Vagina (tissue), 2 donors: ENCODE measurements around the gene BTG1. TPM values are rescaled to one million over a fixed set of nuclear protein-coding genes. Genes with fewer than 3 reads are reported as not detected.
A peak's percentile ranks its signal among the peaks of the same experiment; 100 is the strongest.

ENCODE experiments used
- DNase-seq, 2 donors: peaks; one replicate each; pipeline ENCODE4 v3.0.0-alpha.2; 2017; ENCODE audit errors: extremely low spot score in 2 of 2
- H3K27ac ChIP-seq: fragments of 200-600 bp; sonication (generic); one replicate; pipeline ENCODE4 v1.5.1; 2019
- H3K27me3 ChIP-seq: fragments of 200-600 bp; sonication (generic); one replicate; pipeline ENCODE4 v1.5.1; 2019
- H3K36me3 ChIP-seq, 2 donors: fragments of 200-600 bp; sonication (generic); one replicate each; pipeline ENCODE4 v1.5.1; 2017 to 2019
- H3K4me1 ChIP-seq: fragments of 200-600 bp; sonication (generic); one replicate; pipeline ENCODE4 v1.5.1; 2019
- H3K4me3 ChIP-seq, 2 donors: fragments of 200-600 bp; sonication (generic); 1 replicate in 1 of 2; 2 replicates in 1 of 2; pipeline ENCODE4 v1.5.1; 2016 to 2019
- H3K9me3 ChIP-seq: fragments of 200-600 bp; sonication (generic); one replicate; pipeline ENCODE4 v1.5.1; 2019
- CTCF ChIP-seq, 3 experiments: fragments of 450-650 bp in 2 of 3; fragments of 200-600 bp in 1 of 3; sonication (generic) in 1 of 3; IDR thresholded peaks; one replicate each; pipeline ENCODE4 v1.5.1; 2017 to 2019; ENCODE audit warnings: antibody characterized with exemption in 3 of 3, mild to moderate bottlenecking in 2 of 3, moderate library complexity in 2 of 3
- POLR2A ChIP-seq, 2 donors: fragments of 450-650 bp; IDR thresholded peaks; one replicate each; pipeline ENCODE4 v1.6.1; 2017; ENCODE audit warnings: antibody characterized with exemption in 2 of 2, mild to moderate bottlenecking in 2 of 2, moderate library complexity in 2 of 2
- POLR2AphosphoS5 ChIP-seq, 2 donors: sonication (generic); formaldehyde crosslinking; IDR thresholded peaks; one replicate each; pipeline ENCODE4 v1.9.0; 2017; ENCODE audit warnings: antibody characterized with exemption in 2 of 2, mild to moderate bottlenecking in 2 of 2, low read depth in 1 of 2; ENCODE audit not compliant: insufficient read depth in 1 of 2
- intact Hi-C: fragments of 100-400 bp; cut with DNase I; formaldehyde crosslinking; loops from one replicate; pipeline ENCODE4 v1.15.1; 2023
- total RNA-seq: library from RNA; depleted of rRNA; stranded (reverse); fragments of >200 nt; gene quantifications from one replicate; pipeline ENCODE4 v1.2.3, GENCODE V29; 2016

BTG1 gene
- 73.7 TPM for total RNA-seq

GRCh38 chr12:92145731-92146496, at the start of gene BTG1:
TSS of gene BTG1 (minus strand) at chr12:92145846. CDS start at chr12:92145535, 311 bp downstream.
- H3K9me3 ChIP-seq, result no peaks in the 10 kb centered on the region
- peak; percentile 100 for DNase-seq
- H3K4me1 ChIP-seq, result no peaks in the 10 kb centered on the region
- intact Hi-C loops, result loop anchor here (5.0 to 10.0 kb wide), 3 partner anchors 96 to 419 kb away; no protein-coding TSS in a partner anchor
- peak within 1 kb of the TSS; percentile 84 to 94 for H3K4me3 ChIP-seq
- peaks cover 0 to 32% of the 10 kb centered on the region in 2 donors for H3K36me3 ChIP-seq
- TF ChIP-seq POLR2AphosphoS5 (IDR thresholded peaks at IDR 0.05; ENCODE audit: insufficient read depth in 1 of 2, low read depth in 1 of 2) (peak; percentile 93 to 100), CTCF (IDR thresholded peaks at IDR 0.05) (peak in 1 of 3 experiments; percentile 5), POLR2A (IDR thresholded peaks at IDR 0.05) (peak; percentile 53 to 99)
- peak within 1 kb of the TSS; percentile 100 for H3K27ac ChIP-seq
- no peaks in the 10 kb centered on the region for H3K27me3 ChIP-seq

GRCh38 chr12:92194561-92194960, 48.9 kb upstream of the BTG1 start:
- intact Hi-C loops, result no loop called here
- no peaks in the 10 kb centered on the region for H3K9me3 ChIP-seq
- TF ChIP-seq CTCF (IDR thresholded peaks at IDR 0.05) (no peak), POLR2AphosphoS5 (IDR thresholded peaks at IDR 0.05; ENCODE audit: insufficient read depth in 1 of 2, low read depth in 1 of 2) (no peak), POLR2A (IDR thresholded peaks at IDR 0.05) (no peak)

GRCh38 chr12:92193846-92194245, 48.2 kb upstream of the BTG1 start:
- TF ChIP-seq POLR2AphosphoS5 (IDR thresholded peaks at IDR 0.05; ENCODE audit: insufficient read depth in 1 of 2, low read depth in 1 of 2) (no peak), POLR2A (IDR thresholded peaks at IDR 0.05) (no peak), CTCF (IDR thresholded peaks at IDR 0.05) (no peak)
- DNase-seq, result no peak
- no peaks in the 10 kb centered on the region for H3K9me3 ChIP-seq
- no peak overlapping the region for H3K4me3 ChIP-seq
- no peaks in the 10 kb centered on the region for H3K36me3 ChIP-seq
- H3K27me3 ChIP-seq, result no peaks in the 10 kb centered on the region
- no peaks in the 10 kb centered on the region for H3K4me1 ChIP-seq
- no peak overlapping the region for H3K27ac ChIP-seq
- intact Hi-C loops, result no loop called here

More at GRCh38 chr12:92194561-92194960, 48.9 kb upstream of the BTG1 start:
- H3K4me1 ChIP-seq, result no peaks in the 10 kb centered on the region
- no peak overlapping the region for H3K4me3 ChIP-seq
- no peak overlapping the region for H3K27ac ChIP-seq
- no peaks in the 10 kb centered on the region for H3K36me3 ChIP-seq
- no peak for DNase-seq
- H3K27me3 ChIP-seq, result no peaks in the 10 kb centered on the region

GRCh38 chr12:92193063-92193462, 47.4 kb upstream of the BTG1 start:
- no peak overlapping the region for H3K4me3 ChIP-seq
- no peak overlapping the region for H3K27ac ChIP-seq
- intact Hi-C loops, result no loop called here
- H3K4me1 ChIP-seq, result no peaks in the 10 kb centered on the region
- H3K9me3 ChIP-seq, result no peaks in the 10 kb centered on the region
- no peaks in the 10 kb centered on the region for H3K36me3 ChIP-seq
- H3K27me3 ChIP-seq, result no peaks in the 10 kb centered on the region
- TF ChIP-seq CTCF (IDR thresholded peaks at IDR 0.05) (no peak), POLR2AphosphoS5 (IDR thresholded peaks at IDR 0.05; ENCODE audit: insufficient read depth in 1 of 2, low read depth in 1 of 2) (no peak), POLR2A (IDR thresholded peaks at IDR 0.05) (no peak)
- no peak for DNase-seq

GRCh38 chr12:92192360-92192759, 46.7 kb upstream of the BTG1 start:
- Histone ChIP-seq H3K4me3 (no peak overlapping the region), H3K4me1 (no peaks in the 10 kb centered on the region), H3K36me3 (no peaks in the 10 kb centered on the region), H3K27me3 (no peaks in the 10 kb centered on the region), H3K27ac (no peak overlapping the region), H3K9me3 (no peaks in the 10 kb centered on the region)
- DNase-seq, result no peak
- intact Hi-C loops, result no loop called here
- TF ChIP-seq POLR2AphosphoS5 (IDR thresholded peaks at IDR 0.05; ENCODE audit: insufficient read depth in 1 of 2, low read depth in 1 of 2), result no peak
- no peak for TF ChIP-seq POLR2A (IDR thresholded peaks at IDR 0.05)
- no peak for TF ChIP-seq CTCF (IDR thresholded peaks at IDR 0.05)
